DLD1 (cell line): ENCODE results near the gene SEMG2.

Experiments
- in situ Hi-C: cut with HindIII; loops from 2 replicates; pipeline ENCODE4 v1.10.0; 2017; ENCODE audit warnings: low sequenced_read_pairs

Gene SEMG2

GRCh38 chr20:45269754-45270270 is 48.6 kb downstream of the SEMG2 start:
- in situ Hi-C loops, result no loop called here
